ENCODE results near the gene ZNF521. TPM values are rescaled to one million over a fixed set of nuclear protein-coding genes. Genes with fewer than 3 reads are reported as not detected.
A peak's percentile ranks its signal among the peaks of the same experiment; 100 is the strongest.

The ZNF521 gene
- total RNA-seq, 1 donor from 2014 or later = 1.6 TPM

DNA sequence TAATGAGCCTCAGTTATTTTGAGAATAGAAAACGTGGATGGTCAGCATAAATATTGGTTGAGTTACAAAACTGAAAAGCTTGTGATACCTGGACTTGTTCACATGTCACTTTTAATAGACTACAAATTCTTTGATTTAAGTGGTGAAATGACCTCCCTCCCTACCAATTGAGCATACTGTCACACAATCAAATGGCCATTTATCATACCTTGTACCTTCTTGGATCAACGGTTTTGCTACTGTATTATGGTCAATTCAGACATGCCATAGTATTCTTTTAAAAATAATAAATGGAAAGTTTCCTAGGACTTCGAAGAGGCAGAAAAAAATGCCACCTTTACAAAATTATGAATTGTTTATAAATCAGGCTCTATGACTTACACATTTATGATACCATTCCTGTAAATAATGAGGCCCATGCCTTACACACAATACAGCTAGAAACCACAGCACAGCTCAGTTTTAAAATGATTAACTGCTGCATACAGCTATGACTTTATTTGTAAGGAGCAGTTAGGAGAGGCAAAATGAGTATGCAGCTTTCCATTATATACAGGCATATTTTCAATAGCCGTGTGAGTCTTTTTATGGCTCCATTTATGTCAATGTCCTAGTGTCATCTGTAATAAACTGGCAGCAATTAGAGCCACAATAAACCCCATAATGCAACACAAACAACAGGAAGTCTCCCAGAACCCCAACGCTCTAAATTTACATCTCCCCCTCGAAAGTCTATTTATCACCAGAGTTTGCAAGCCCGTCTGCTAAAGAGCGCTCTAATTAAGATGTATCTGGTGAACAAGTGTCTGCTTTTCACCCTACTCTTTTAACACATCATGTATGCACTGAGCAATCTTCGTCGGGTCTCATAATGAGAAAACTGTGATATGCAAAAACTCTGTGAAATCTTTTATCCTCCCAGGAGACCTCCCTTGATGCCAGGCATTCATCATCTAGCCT is 176.1 kb downstream of the ZNF521 start:
- ATAC-seq = no peak

DNA sequence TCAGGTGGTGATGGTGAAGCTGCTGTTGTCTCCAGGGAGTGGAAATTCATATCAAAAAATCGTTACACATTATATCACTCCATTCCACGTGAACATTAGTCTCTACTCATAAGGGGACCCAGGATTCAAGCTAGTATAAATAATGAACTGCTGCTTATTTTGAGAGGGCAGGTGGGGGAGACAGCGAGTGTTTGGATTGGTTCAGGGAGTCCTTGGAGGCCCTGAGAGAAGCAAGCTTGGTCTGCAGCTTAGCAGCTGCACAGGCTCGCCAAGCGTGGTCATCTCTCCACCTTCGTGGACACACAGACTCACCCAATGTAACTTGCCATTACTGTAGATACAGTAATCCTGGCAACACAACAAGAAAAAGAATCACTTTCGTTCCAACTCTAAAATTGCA is 177.6 kb downstream of the ZNF521 start:
- ATAC-seq (no peak), DNase-seq (ENCODE audit: low spot score) (no peak)

More for the DNA sequence above, 176.1 kb downstream of the ZNF521 start:
- DNase-seq (ENCODE audit: low spot score) = no peak

DNA sequence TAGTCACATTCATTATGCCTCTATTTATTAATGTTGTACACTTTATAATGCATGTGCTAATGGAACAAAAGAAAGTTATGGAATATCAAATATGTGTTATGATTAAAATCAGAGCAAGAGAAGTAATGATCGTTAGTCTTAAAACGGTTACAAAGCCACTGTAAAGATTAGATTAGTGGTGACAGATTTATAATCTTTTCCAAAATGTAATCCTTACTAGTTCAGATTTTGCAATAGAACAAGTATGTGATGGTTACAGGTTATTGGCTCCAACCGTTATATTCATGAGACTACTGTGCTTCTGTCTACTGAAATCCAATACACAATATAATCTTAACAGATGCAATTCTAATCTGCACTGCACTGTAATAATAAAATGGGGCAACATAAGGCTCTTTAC is 180.6 kb downstream of the ZNF521 start:
- no peak for ATAC-seq
- no peak for DNase-seq (ENCODE audit: low spot score)

DNA sequence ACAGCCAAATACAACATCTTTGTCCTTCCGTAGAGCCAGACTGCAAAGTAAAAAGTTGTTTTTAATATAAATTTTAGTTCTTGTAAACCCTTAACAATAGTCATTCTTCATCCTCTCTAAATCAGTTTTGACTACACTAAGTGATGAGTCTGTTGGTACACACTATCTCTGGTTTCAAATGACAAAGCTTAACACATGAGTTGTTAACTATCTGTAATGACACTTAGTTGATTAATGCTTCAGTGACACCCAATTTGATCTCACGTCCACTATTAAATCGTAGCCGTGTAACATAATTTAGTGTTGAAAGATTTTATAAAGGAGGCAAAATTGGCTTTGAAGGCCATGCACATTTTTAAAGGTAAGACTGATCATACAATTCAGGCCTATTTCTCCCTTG is 181.6 kb downstream of the ZNF521 start:
- ATAC-seq = no peak
- no peak for DNase-seq (ENCODE audit: low spot score)

DNA sequence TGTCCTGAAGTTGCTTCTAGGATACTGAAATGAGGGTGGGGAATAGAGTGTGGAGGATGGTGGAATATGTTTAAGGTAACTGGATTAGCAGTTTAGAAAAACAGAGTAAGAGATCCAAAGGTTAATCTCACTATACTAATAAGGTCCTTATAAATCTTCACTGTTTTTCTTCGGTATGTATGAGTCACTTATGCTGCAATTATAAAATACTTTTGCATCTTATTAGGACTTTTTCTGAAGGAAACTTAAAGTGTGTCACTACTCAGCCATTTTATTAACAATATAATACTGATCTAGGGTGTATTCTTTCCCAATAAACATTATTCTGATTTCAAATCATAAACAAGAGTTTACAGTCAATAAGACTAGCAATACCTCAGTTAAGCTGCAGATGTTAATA is 182.3 kb downstream of the ZNF521 start:
- ATAC-seq (no peak), DNase-seq (ENCODE audit: low spot score) (no peak)

DNA sequence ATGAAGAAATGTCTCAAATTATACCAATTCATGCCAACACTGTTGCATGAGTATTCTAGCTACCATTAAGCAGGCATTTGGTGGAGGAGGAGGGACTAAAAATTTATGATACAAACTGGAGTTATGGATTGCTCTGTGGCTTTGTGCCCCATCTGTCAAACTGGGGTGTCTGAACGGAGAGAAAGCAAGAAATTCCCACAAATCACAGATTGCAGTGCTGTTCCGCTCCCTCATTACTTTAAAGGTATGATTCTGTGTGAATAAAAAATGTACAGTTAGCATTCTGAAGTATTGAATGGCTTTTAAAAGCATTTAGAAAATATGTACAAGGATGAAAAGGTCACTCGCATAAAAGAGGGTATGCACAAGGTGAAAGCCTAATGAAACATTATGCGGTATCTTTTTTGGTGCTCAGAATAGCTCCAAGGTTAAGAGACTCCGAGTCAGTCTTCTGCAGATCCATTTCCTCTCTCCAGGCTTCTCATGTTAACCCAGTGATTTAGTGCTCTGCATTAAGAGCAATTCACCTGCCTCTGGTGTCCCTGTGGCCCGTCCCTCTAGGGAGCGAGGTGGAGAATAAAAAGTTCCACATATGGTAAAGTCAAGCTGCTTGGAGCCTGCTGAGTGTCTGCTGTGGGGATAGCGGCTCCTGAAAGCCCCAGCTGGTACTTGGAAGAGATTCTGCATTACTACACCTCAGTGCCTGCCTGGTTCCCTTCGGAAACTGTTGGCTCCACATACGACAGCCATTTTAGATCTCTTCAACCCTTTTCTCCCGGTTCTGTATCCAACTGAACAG is 184.2 kb downstream of the ZNF521 start:
- ATAC-seq = no peak
- DNase-seq (ENCODE audit: low spot score) = no peak

DNA sequence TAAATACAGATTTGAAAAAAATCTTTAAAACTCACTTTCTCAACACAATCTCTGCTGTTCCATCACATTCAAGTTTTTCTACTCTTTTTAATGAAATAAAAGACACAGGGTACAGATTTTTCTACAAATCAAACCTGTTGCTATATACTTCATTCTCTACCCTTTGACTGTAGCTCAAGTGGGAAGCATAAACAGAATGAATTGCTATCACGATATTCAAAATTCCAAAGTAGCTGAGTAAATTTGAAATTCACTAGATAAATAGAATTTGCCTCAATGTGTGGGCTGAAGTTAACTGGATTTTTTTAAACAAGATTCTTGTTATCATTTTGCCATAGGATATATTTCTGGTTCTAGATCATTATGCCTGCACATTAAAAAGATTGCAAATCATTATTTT is 185.9 kb downstream of the ZNF521 start:
- DNase-seq (ENCODE audit: low spot score) = no peak
- no peak for ATAC-seq

DNA sequence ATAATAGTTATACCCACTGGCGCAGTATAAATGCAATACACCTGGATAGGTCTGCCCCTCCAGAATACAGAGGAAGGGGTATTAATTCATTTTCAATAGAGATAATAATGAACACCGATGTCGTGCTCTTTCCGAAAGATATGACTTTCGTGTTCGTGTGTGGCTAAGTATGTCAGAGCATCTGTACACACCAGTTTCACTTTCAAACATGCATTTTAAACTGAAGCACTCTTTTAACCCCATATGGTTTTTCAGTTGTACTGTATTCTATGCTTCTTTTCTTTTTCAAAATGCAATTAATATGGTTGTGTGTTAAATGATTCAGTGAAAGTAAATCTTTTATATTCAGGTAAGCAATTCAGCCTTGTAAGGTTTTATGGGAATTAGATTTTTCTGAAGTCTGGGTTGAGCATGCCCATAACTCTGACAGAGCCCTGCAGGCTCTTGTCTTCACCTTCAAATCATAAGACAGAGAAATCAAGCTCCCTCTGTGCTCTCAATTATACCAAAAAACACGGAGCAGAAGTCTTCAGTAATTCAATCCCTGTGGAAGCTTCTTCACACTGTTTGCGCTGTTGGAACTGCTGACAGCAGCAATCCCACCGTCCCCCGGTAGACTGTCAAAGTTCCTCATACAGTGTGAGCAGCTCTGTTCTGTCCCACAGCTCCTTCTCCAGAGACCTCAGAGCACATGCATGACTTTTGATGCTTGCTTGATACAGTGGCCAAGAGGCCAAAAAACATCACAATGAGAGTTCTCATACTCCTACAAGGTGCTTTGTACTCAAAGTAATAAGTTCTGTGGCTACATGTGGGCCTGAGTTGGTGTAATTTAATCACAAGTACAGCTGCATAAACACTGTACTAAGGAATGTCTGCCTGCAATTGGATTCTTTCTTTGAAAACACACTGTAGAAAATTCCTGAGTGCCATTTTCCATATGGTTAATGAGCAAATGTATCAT is 186.8 kb downstream of the ZNF521 start:
- ATAC-seq (peak; percentile 51), DNase-seq (ENCODE audit: low spot score) (no peak)

DNA sequence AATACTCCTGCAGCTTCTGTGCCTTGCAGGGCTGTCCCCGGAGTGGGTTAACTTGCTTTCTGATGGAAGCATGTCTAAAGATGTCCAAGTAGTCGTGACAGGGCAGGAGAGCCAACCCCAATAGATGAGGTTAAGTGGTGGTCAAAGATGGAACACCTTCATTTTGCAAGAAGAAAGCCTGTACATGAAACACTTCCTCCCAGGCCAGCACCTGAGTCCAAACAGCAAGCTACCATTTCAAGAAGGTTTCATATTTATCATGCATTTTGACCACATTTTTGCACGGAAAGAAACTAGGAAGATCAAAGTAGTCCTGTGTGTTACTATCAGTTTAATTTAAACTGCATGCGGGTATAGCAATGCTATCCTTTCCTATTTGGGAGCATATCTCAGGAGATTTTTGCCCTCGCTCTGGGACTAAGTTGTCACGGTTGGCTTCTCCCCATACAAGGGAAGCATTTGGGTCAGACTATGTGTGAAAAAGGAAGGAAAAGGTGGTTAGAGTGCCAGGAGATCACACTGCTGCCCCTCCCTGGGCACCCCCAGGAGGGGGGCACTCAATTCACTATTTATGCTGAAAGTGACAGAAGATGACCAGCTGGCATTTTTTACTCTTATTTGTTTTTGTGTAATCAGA is 187.6 kb downstream of the ZNF521 start:
- DNase-seq (ENCODE audit: low spot score) = no peak

DNA sequence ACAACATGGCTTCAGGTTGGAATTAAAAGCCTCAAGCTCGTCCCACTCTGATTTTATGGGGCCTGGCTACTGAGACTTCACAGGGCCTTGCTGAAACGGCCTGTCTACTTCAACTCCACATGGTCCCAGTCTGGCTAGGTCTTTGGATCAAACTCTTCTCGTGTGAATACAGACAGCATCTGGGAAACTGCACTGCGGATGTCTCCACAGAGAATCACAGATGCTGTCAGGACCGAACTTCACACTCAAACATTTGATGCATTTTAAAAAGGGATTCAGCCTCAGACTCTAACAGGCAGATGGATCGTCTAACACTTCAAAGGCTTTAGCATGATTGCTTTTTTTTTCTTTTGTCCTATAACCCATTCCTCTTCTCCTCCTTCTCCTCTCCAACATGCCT is 198.5 kb downstream of the ZNF521 start:
- ATAC-seq (no peak), DNase-seq (ENCODE audit: low spot score) (no peak)

More for the DNA sequence above, 187.6 kb downstream of the ZNF521 start:
- ATAC-seq = no peak

DNA sequence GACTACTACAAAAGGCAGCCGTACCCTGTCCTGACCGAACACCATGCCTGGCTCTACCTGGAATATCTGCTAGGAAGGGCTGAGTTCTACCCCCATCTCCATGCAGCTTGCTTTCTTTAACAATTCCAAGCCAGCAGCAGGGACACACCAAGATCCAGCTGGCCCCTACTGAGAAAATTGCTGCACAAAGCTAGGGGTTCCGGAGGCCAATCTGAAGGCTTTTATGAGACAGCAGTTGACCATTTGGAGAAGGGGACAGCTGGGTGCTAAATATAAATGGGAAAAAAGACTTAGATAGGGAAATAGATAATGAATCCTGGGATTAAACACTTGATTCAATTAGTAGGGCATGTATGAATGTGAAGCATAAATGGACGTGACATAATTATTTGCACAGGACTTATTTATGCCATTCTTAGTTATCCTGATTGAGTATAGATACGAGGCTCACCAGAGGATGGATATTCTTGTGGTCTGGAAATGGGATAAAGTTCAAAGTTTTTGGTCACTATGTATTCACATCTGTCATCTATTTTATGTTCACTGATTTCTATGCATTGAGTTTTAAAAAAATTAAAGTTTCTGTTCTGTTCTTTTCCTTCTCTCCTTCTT is 204.0 kb downstream of the ZNF521 start:
- DNase-seq (ENCODE audit: low spot score) (no peak), ATAC-seq (no peak)

DNA sequence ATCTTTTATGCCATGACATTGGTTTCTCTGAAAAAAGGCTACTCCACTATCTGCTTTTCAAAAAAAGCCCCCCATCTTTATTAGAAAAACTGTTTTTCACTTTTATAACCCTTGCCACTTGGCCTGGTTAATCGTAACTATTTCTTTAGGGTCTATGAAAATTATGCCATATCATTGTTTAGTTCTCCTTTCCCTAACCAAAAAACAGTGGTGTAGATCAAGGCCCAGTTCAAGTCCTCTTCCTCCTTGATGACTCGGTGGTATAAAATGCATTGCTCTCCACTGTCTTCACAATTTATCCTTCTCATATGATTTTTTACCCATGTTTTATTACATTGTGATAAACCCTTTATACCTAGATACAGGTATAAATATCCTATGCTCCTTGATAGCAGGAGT is 205.5 kb downstream of the ZNF521 start:
- no peak for ATAC-seq
- DNase-seq (ENCODE audit: low spot score) = no peak

DNA sequence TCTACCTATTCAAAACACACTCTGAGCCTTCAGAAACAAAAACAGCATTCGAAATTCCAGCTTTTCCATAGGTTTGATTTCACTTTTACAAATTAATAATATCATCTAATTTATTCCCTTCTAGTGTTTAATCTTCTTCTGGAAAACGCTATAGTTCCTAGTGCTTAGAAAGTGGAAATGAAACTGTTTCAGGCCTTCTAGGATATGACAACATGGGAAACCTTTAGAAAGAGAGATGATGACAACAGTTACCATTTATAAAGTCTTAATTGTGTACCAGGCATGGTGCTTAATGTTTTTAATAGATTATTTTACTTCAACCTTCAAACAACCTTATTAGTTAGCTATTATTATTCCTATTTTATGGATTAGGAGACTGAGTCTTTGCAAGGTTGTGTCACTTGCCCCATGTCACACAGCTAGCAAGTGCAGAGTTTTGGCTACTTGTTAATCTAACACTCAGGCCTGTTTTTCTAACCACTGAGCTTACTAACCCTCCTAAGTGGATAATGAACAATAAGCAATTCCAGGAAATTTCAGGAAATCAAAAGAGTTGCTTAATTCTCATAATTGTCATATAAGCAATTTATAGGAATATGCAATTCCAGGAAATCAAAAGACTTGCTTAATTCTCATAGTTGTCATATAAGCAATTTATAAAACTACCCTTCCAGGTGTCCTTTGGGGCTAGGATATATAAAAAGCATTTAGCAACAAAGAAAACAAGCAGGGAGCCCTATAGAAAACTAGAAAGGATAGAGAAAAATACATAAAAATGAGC is 206.0 kb downstream of the ZNF521 start:
- no peak for DNase-seq (ENCODE audit: low spot score)
- ATAC-seq = no peak

DNA sequence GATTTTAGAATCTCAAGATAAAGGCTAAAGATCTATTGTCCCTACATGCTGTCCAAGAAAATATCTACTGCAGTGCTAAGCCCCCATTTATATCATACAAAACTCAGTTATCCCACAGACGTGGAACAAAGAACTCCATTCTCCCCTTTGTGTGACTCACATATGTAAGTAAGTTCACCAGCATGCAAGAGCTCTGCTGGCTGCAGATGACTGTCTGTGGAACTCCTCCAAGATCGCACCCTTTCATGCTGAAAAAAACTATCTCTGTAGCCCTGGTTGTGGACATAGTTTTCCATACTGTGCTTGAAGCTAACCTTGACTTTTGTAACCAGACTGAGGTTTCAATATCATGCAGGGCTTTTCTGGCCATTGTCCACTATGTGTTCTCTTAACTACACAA is 207.1 kb downstream of the ZNF521 start:
- ATAC-seq (no peak), DNase-seq (ENCODE audit: low spot score) (no peak)

DNA sequence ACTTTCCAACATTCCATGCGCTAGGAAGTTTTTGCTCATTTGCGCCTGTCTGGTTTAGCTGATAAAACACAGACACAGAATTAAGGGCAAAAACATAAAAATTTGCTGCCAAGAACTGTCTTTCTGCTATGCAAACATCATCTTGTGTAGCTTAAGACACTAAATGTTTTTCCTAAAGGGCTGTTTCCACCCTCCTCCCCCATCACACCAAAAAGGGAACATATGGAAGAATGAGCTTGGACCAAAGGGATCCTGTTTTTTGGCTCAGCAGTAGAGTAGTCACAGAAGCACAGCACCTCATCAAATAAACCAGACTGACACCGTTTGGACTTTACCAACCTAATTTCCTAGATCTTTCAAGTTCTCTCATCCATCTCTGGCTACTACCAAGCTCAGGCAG is 210.1 kb downstream of the ZNF521 start:
- ATAC-seq (peak; percentile 12), DNase-seq (ENCODE audit: low spot score) (no peak)

DNA sequence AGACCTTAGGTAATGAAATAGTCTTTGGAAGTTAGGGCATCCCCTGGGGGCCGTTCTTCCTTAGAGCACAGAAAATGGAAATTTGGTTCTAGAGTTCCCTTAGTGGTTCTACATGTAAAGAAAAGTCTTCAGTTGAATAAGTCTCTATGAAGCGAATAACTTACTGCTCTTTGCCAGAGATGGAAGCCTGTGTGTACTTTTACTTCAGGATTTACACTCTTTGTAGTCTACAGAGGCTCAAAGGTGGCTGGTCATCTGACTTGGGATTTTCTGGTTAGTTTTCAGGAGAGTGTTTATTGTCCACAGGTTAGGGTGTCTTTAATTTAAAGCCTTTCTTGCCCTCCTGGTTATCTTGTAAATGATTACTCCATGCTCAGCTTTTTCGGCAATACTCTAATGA is 210.6 kb downstream of the ZNF521 start:
- ATAC-seq (no peak), DNase-seq (ENCODE audit: low spot score) (no peak)

DNA sequence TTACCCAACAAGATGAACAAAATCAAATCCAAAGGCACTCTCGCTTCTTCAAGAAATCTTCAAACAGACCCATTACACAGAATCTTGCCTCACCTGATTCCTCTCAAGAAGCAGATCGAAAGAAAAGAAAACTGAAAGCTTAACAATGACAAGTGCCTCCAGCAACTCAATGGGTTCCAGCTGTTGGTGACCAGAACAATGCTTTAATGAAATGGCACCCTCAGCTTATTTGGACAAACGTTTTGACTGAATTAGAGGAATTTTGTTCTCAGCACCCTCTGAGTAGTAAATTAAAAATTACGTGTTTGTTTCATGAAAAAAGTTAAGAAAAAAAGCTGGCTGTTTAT is 211.0 kb downstream of the ZNF521 start:
- no peak for DNase-seq (ENCODE audit: low spot score)
- ATAC-seq = no peak

DNA sequence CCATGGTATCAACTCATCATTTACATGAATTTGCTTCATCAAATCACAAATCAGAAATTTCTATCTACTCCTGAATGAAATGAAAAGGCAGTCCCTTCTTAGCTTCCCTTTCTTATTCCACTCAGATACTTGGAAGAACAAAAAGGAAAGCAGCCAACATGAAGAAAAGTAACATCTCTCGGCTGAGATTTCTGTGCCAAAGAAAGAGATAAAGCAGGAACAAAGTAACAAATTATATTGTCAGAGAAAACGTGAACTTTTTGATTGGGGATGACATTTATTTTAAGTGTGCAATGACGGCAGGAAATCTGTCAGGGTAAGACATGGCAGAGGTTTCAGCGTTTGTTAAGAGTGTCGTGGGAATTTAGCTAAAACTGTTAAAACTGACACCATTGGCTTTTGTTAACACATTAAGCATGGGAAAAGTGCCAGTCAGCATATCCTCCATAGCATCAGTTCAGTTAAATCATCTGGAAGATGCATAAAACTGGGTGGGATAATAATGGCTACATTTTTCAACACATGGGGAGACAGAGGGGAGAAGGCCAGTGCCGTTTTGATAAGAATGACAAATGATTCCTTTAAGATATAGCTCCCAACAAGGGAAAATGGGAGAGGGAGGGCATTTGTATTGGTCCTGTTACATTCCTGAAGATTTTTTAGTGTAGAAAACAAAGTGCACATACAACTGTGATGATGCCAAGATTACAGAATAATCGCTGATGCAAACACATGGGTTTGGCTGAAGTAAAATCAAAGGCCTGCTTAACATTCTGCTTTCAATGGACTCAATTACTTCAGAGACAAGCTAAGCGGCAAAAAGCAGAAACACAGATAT is 211.6 kb downstream of the ZNF521 start:
- ATAC-seq (no peak), DNase-seq (ENCODE audit: low spot score) (no peak)

DNA sequence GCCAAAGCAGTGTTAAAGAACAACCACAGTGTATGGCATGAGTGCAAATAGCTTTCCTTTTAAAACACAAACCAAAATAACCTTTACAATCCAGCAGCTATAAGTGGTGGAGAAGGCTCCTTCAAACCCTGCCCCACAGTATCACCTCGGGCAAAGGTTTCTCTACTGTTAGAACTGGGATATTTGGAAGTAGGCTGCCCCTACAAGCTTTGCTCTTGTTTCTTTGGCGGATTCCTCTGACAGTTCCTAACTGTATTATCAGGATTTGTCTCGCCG is 214.8 kb downstream of the ZNF521 start:
- no peak for DNase-seq (ENCODE audit: low spot score)
- ATAC-seq = no peak

Measured in left lobe of liver (tissue), 2 donors.